DND-41 (cell line): ENCODE measurements around the gene MAPRE3.

Experiments used
- ATAC-seq: fragments of 200-7000 bp; cut with Tn5 transposase; 3 replicates; pipeline ENCODE4 v1.9.1; 2021; ENCODE audit warnings: low read depth; ENCODE audit not compliant: insufficient read depth
- DNase-seq: peaks from one replicate; pipeline ENCODE4 v3.0.0-alpha.2; 2020
- H2AFZ ChIP-seq: 2 replicates; pipeline ENCODE4 v1.6.0; 2012; ENCODE audit warnings: low read depth, low read length
- H3K27ac ChIP-seq: 2 replicates; pipeline ENCODE4 v1.5.1; 2012; ENCODE audit warnings: low read length, inconsistent platforms
- H3K27me3 ChIP-seq: fragments of 200-600 bp; sonication (generic); 2 replicates; pipeline ENCODE4 v1.6.0; 2012; ENCODE audit warnings: low read length, mild to moderate bottlenecking, inconsistent platforms; ENCODE audit not compliant: insufficient read depth, poor library complexity
- H3K36me3 ChIP-seq: 2 replicates; pipeline ENCODE4 v1.5.1; 2012; ENCODE audit warnings: low read length, inconsistent platforms; ENCODE audit not compliant: insufficient read depth
- H3K4me1 ChIP-seq: 2 replicates; pipeline ENCODE4 v1.5.1; 2012; ENCODE audit warnings: mild to moderate bottlenecking, low read length; ENCODE audit not compliant: insufficient read depth
- H3K4me2 ChIP-seq: 2 replicates; pipeline ENCODE4 v1.6.0; 2012; ENCODE audit warnings: mild to moderate bottlenecking, moderate library complexity, low read length, inconsistent platforms; ENCODE audit not compliant: insufficient read depth
- H3K4me3 ChIP-seq, 2 experiments: fragments of 200-600 bp in 1 of 2; shearing (Covaris generic) in 1 of 2; 2 replicates each; pipeline ENCODE4 v1.5.1; 2012 to 2016; ENCODE audit warnings: inconsistent platforms in 2 of 2, low read length in 2 of 2, mild to moderate bottlenecking in 2 of 2, low read depth in 1 of 2, moderate library complexity in 1 of 2
- H3K79me2 ChIP-seq: 2 replicates; pipeline ENCODE4 v1.6.0; 2012; ENCODE audit warnings: low read length, inconsistent platforms; ENCODE audit not compliant: insufficient read depth
- H3K9ac ChIP-seq: 2 replicates; pipeline ENCODE4 v1.6.0; 2012; ENCODE audit warnings: low read depth, mild to moderate bottlenecking, inconsistent platforms, low read length, moderate library complexity
- H3K9me3 ChIP-seq: 2 replicates; pipeline ENCODE4 v1.5.1; 2012; ENCODE audit warnings: low read length, moderate library complexity, mild to moderate bottlenecking, inconsistent platforms; ENCODE audit not compliant: insufficient read depth, severe bottlenecking
- H4K20me1 ChIP-seq: 2 replicates; pipeline ENCODE4 v1.6.0; 2012; ENCODE audit warnings: low read length; ENCODE audit not compliant: insufficient read depth
- CTCF ChIP-seq: IDR thresholded peaks from 2 replicates; pipeline ENCODE4 v1.5.1; 2012; ENCODE audit warnings: borderline replicate concordance, low read length, moderate library complexity, mild to moderate bottlenecking; ENCODE audit not compliant: poor library complexity, severe bottlenecking; ENCODE audit errors: extremely low read depth
- EZH2 ChIP-seq: IDR thresholded peaks from 3 replicates; pipeline ENCODE4 v1.6.1; 2012; ENCODE audit warnings: borderline replicate concordance, low read depth, mild to moderate bottlenecking, moderate library complexity, low read length, inconsistent platforms; ENCODE audit not compliant: severe bottlenecking

The MAPRE3 gene

GRCh38 chr2:27070653-27071276, 100.3 kb downstream of the MAPRE3 start:
- Histone ChIP-seq H3K79me2 (peaks cover 28% of the 10 kb centered on the region), H3K4me3 (peak overlapping the region; percentile 84 to 91), H4K20me1 (peaks cover 20% of the 10 kb centered on the region; the same call in 1 of the 2 replicates), H3K4me2 (peak overlapping the region; percentile 95), H3K9me3 (no peaks in the 10 kb centered on the region), H2AFZ (peak overlapping the region; percentile 73), H3K27me3 (no peaks in the 10 kb centered on the region), H3K36me3 (peaks cover 40% of the 10 kb centered on the region), H3K9ac (peak overlapping the region; percentile 84), H3K27ac (peak overlapping the region; percentile 72), H3K4me1 (peaks cover 50% of the 10 kb centered on the region)
- DNase-seq (no peak), ATAC-seq (no peak)
- TF ChIP-seq EZH2 (no peak), CTCF (no peak)

DNA sequence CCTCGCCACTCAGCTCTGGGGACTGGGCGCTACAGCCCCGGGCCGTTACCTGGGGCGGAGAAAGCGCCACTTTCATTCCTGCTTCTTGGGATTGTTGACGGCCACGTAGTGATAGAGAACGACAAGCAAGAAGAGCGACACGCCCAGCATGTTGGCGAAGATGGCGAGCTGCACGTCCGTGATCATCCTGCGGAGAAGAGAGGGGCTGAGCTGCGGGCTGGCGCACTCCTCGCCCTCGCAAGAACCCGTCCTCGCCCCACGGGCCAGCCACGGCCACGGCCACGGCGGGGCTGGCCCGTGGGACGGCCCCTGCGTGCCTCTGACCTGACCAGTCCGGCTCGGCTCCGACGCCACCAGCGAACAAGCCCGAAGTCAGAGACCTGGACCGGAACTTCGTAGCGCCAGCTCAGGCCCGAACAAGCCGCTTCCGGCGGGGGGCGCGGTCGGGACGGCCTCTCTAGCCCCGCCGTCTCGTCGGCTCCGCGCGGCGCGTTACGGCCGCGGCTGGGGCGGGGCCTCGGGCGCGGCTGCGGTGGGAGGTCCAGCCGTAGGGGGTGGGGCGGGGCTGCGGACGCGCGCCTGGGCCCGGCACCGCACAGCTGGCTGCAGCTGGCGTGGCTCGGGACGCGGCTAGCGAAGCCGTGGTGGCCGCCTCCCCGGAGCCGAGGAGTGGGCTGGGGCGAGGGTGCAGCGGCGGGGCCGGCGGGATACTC, 101.0 kb downstream of the MAPRE3 start, which contains the start of gene OST4:
OST4 (minus strand) TSS at position 378 of the 713 bp plus-strand sequence.
- H3K4me3 ChIP-seq, result peak within 1 kb of the TSS; percentile 84 to 91
- no peaks in the 10 kb centered on the region for H3K9me3 ChIP-seq
- peak within 1 kb of the TSS; percentile 78 for H3K27ac ChIP-seq
- H3K4me2 ChIP-seq, result peak within 1 kb of the TSS; percentile 95
- DNase-seq (peak; percentile 89), ATAC-seq (peak; percentile 90)
- H3K36me3 ChIP-seq, result peaks cover 35% of the 10 kb centered on the region
- peak within 1 kb of the TSS; percentile 73 for H2AFZ ChIP-seq
- H3K4me1 ChIP-seq, result peaks cover 55% of the 10 kb centered on the region
- H3K79me2 ChIP-seq, result peaks cover 28% of the 10 kb centered on the region
- peak; percentile 11 for TF ChIP-seq CTCF
- no peak for TF ChIP-seq EZH2
- peak within 1 kb of the TSS; percentile 84 for H3K9ac ChIP-seq
- no peaks in the 10 kb centered on the region for H3K27me3 ChIP-seq
- peaks cover 20% of the 10 kb centered on the region; the same call in 1 of the 2 replicates for H4K20me1 ChIP-seq

GRCh38 chr2:27071990-27072830, 101.8 kb downstream of the MAPRE3 start:
- Histone ChIP-seq H3K9ac (peak overlapping the region; percentile 84), H3K36me3 (peaks cover 35% of the 10 kb centered on the region), H3K9me3 (no peaks in the 10 kb centered on the region), H3K4me2 (peak overlapping the region; percentile 95), H4K20me1 (peaks cover 20% of the 10 kb centered on the region; the same call in 1 of the 2 replicates), H3K4me3 (peak overlapping the region; percentile 84 to 91; a peak in 3 of 4 replicates), H3K79me2 (peaks cover 28% of the 10 kb centered on the region), H3K27me3 (no peaks in the 10 kb centered on the region), H2AFZ (peak overlapping the region; percentile 73), H3K4me1 (peaks cover 55% of the 10 kb centered on the region), H3K27ac (peak overlapping the region; percentile 78)
- no peak; the same call in 1 of the 3 replicates for ATAC-seq
- DNase-seq, result no peak
- TF ChIP-seq EZH2, result no peak
- TF ChIP-seq CTCF, result no peak
